GM12873 (cell line): ENCODE data around the gene COPZ1.
A peak's percentile ranks its signal among the peaks of the same experiment; 100 is the strongest.

ENCODE experiments used
- CTCF ChIP-seq: IDR thresholded peaks from 2 replicates; pipeline ENCODE4 v1.5.1; 2012; ENCODE audit warnings: low read depth, mild to moderate bottlenecking, moderate library complexity, low read length, control low read depth; ENCODE audit not compliant: insufficient read depth; ENCODE audit errors: missing control alignments

The COPZ1 gene

GRCh38 chr12:54282949-54283593 lies 41.9 kb upstream of the COPZ1 start:
- TF ChIP-seq CTCF = no peak

DNA sequence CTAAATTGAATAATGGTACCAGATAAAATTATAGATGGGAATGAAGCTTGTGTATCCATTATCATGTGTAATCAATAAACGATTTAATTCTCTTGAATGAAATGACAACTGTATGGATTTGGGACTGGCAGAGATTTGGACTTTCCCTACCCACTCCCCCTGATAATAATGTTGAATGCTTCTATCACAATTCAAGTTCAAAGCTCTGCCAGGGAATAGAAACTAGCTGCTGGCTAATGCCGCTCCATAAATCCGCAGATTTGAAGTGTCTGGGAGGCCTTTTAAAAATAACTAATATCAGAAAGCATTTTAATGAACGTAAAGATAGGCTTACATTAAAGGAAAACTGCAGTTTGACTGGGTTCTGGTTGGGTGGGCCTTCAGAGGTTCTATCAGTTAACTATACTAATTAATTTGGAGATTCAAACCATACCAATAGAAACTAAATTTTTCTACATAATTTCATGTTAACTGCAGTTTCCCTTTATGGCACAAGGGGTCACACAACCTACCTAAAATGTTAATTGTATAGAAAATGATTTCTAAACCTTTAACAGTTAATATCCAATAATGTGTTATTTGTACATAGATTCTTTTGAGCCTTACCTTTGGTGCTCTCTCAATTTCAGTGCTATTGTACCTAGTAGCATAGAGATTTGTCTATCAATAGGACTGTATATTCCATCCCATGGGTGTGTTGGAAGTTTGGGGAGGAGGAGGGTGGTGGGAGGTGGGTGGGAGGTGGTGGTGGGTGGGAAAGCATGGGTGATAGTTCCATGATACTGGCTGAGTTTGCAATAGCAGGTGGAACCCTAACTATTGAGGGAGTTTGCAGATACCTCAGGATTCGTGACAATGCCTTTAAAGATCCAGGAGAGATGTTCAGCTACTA lies 39.5 kb upstream of the COPZ1 start:
- peak; percentile 23 for TF ChIP-seq CTCF

- no peak for TF ChIP-seq CTCF
Measured at GRCh38 chr12:54286042-54287030, 38.6 kb upstream of the COPZ1 start.

DNA sequence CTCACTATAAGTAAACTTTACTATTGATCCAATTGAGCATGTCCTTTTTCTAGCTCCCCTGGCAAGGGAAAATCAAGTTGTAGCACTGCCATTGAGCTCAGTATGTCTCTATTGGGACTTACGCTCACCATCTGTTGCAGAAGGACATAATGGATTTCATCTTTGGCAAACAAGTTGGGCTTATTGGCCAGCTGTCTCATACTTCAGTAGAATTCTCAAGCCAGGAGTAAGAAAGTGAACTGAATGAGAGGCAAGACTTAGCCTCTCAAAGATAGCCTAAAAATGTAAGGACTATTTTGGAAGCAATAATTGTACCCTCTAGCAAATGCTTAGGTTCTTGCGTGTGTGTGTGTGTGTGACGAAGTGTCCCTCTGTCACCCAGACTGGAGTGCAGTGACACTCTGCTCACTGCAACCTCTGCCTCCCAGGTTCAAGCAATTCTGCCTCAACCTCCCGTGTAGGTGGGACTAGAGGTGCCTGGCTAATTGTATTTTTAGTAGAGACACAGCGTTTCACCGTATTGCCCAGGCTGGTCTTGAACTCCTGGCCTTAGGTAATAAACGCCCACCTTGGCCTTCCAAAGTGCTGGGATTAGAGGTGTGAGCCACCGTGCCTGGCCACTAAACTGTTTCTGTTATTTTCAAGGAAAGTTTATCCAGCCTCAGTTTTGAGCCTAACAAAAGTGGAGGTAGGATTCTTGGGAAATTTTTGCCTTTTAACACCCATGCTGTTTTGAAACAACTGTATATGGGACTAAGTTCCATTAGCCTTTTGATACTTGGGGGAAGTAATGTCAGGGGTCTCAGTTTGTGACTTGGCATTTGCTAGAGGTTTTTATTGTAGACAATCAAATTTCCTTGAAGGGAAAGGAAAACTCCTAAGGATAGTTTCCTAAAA lies 37.4 kb upstream of the COPZ1 start:
- TF ChIP-seq CTCF = no peak

GRCh38 chr12:54292083-54292930 lies 32.6 kb upstream of the COPZ1 start:
- no peak for TF ChIP-seq CTCF

DNA sequence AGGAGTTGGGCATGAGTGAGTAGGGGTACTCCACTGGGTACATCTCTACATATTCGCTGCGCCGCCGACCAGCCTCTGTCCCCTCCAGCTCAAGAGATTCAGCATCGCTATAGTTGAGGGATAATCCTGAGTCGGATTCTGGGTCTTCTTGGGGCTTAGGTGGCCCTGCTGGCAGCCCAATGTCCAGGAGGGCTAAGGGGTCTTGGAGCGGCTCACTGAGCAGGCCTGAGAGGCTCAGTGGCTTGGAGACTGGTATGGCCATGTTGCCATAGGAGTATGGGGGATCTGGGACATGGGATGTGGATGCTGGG lies 32.0 kb upstream of the COPZ1 start:
- no peak for TF ChIP-seq CTCF
